ENCODE results near the gene SMG1. TPM values are rescaled to one million over a fixed set of nuclear protein-coding genes. Genes with fewer than 3 reads are reported as not detected.

The SMG1 gene
- total RNA-seq, 1 experiment from 2014 or later, result 72.7 TPM

DNA sequence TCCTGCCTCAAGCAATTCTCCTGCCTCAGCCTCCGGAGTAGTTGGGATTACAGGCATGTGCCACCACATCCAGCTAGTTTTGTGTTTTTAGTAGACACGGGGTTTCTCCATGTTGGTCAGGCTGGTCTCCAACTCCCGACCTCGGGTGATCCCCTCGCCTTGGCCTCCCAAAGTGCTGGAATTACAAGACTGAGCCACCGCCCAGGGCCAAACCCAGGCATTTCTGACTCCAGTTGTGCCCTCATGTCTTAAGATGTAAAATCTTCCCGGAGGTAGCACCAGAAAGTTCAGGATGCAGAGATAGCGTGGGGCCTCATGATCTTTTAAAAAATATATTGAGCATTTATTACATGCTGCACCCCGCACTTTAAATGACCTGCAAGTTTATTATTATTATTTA, 12.8 kb upstream of the SMG1 start (continued):
- TF ChIP-seq, protein P1, sequence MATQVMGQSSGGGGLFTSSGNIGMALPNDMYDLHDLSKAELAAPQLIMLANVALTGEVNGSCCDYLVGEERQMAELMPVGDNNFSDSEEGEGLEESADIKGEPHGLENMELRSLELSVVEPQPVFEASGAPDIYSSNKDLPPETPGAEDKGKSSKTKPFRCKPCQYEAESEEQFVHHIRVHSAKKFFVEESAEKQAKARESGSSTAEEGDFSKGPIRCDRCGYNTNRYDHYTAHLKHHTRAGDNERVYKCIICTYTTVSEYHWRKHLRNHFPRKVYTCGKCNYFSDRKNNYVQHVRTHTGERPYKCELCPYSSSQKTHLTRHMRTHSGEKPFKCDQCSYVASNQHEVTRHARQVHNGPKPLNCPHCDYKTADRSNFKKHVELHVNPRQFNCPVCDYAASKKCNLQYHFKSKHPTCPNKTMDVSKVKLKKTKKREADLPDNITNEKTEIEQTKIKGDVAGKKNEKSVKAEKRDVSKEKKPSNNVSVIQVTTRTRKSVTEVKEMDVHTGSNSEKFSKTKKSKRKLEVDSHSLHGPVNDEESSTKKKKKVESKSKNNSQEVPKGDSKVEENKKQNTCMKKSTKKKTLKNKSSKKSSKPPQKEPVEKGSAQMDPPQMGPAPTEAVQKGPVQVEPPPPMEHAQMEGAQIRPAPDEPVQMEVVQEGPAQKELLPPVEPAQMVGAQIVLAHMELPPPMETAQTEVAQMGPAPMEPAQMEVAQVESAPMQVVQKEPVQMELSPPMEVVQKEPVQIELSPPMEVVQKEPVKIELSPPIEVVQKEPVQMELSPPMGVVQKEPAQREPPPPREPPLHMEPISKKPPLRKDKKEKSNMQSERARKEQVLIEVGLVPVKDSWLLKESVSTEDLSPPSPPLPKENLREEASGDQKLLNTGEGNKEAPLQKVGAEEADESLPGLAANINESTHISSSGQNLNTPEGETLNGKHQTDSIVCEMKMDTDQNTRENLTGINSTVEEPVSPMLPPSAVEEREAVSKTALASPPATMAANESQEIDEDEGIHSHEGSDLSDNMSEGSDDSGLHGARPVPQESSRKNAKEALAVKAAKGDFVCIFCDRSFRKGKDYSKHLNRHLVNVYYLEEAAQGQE (IDR thresholded peaks at IDR 0.05; ENCODE audit: low read depth), result no peak
- no peak for TF ChIP-seq JUND (IDR thresholded peaks at IDR 0.05)

DNA sequence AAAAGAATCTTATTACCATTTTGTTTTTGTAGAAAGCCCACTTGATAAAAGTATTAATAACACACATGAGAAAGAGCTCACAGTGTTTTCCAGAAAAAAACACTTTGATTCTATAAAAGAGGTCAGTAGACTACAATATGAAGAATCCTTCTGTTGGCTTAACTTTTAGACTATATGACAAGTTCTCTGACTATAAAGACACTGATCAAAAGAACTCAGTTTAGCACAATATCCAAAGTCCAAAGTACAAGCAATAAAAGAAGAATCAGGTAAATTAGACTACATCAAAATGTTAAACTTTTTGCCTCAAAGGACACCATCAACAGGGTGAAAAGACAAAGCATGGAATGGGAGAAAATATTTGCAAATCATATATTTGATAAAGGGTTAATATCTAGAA, 11.2 kb upstream of the SMG1 start:
- no peaks in the 10 kb centered on the region for H3K27me3 ChIP-seq (ENCODE audit: insufficient read depth, low read length)
- no peaks in the 10 kb centered on the region for H3K9me2 ChIP-seq (ENCODE audit: insufficient read depth)
- DNase-seq (ENCODE audit: low read depth, low spot score) (no peak), ATAC-seq (no peak)
- TF ChIP-seq, protein P2, sequence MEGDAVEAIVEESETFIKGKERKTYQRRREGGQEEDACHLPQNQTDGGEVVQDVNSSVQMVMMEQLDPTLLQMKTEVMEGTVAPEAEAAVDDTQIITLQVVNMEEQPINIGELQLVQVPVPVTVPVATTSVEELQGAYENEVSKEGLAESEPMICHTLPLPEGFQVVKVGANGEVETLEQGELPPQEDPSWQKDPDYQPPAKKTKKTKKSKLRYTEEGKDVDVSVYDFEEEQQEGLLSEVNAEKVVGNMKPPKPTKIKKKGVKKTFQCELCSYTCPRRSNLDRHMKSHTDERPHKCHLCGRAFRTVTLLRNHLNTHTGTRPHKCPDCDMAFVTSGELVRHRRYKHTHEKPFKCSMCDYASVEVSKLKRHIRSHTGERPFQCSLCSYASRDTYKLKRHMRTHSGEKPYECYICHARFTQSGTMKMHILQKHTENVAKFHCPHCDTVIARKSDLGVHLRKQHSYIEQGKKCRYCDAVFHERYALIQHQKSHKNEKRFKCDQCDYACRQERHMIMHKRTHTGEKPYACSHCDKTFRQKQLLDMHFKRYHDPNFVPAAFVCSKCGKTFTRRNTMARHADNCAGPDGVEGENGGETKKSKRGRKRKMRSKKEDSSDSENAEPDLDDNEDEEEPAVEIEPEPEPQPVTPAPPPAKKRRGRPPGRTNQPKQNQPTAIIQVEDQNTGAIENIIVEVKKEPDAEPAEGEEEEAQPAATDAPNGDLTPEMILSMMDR (IDR thresholded peaks at IDR 0.05 in 2 of 3, conservative IDR thresholded peaks at IDR 0.05 in 1 of 3; ENCODE audit: borderline replicate concordance in 1 of 3, insufficient read depth in 1 of 3, low read depth in 2 of 3, low read length in 2 of 3), result no peak
- TF ChIP-seq YY1 (IDR thresholded peaks at IDR 0.05; ENCODE audit: extremely low read depth, insufficient replicate concordance, low read depth, low read length), result no peak
- no peak for TF ChIP-seq ELF1 (IDR thresholded peaks at IDR 0.05; ENCODE audit: borderline replicate concordance, low read depth)
- TF ChIP-seq ZFX (IDR thresholded peaks at IDR 0.05), result no peak
- TF ChIP-seq CEBPB (IDR thresholded peaks at IDR 0.05; ENCODE audit: low read depth), result no peak
- TF ChIP-seq EZH2 (IDR thresholded peaks at IDR 0.05), result no peak
- TF ChIP-seq POLR2A (IDR thresholded peaks at IDR 0.05; ENCODE audit: borderline replicate concordance, extremely low read depth, insufficient read depth, insufficient read length), result no peak
- H3K36me3 ChIP-seq (ENCODE audit: control insufficient read depth in 1 of 2, insufficient read depth in 2 of 2, low read length in 2 of 2), result no peaks in the 10 kb centered on the region
- no peaks in the 10 kb centered on the region for H3K79me2 ChIP-seq (ENCODE audit: insufficient read depth, low read length)
- BruUV-seq (replicated peaks), result no TSS peak
- no peak overlapping the region for H3K9ac ChIP-seq (ENCODE audit: low read length)
- RAD21 ChIA-PET (ENCODE audit: low non-redundant PET in 1 of 2, low total read pairs in 2 of 2, uncharacterized antibody in 2 of 2, unreplicated experiment in 2 of 2), result no interaction called here
- H3K4me3 ChIP-seq (replicated peaks in 1 of 2; ENCODE audit: low read depth in 1 of 2, low read length in 2 of 2), result no peak overlapping the region
- H3K9me3 ChIP-seq (ENCODE audit: control insufficient read depth in 1 of 2, insufficient read depth in 1 of 2, low read depth in 1 of 2, low read length in 2 of 2), result no peaks in the 10 kb centered on the region
- no peak overlapping the region for H3K27ac ChIP-seq (ENCODE audit: low read depth, low read length)
- POLR2A ChIA-PET, result no interaction called here
- H2AFZ ChIP-seq (ENCODE audit: low read depth, low read length, poor library complexity, severe bottlenecking), result no peak overlapping the region
- H4K20me1 ChIP-seq (ENCODE audit: insufficient read depth), result no peaks in the 10 kb centered on the region
- CTCF ChIA-PET, result no interaction called here
- H3K4me2 ChIP-seq (ENCODE audit: low read length), result no peak overlapping the region
- intact Hi-C loops (cut with micrococcal nuclease), result no loop called here
- H3K4me1 ChIP-seq (ENCODE audit: control insufficient read depth in 1 of 2, insufficient read depth in 2 of 2, low read length in 2 of 2), result peaks cover 12 to 16% of the 10 kb centered on the region in 2 experiments

All from HCT116 (cell line).